Progenitor cell of endocrine pancreas (in vitro differentiated cells): Measurements from ENCODE around the gene PHF12. TPM values are rescaled to one million over a fixed set of nuclear protein-coding genes. Genes with fewer than 3 reads are reported as not detected.

ENCODE experiments used
- DNase-seq: peaks from one replicate; pipeline ENCODE4 v3.0.0; 2021; ENCODE audit warnings: low spot score; ENCODE audit not compliant: unreplicated experiment
- H3K27ac Mint-ChIP-seq: 2 replicates; pipeline ENCODE4 v1.8.0; 2021; ENCODE audit warnings: mild to moderate bottlenecking, moderate library complexity, mixed read lengths
- H3K27me3 Mint-ChIP-seq: 2 replicates; pipeline ENCODE4 v1.8.0; 2021; ENCODE audit warnings: mixed read lengths
- H3K36me3 Mint-ChIP-seq: 2 replicates; pipeline ENCODE4 v1.8.0; 2022; ENCODE audit warnings: mixed read lengths; ENCODE audit not compliant: insufficient read depth
- H3K4me1 Mint-ChIP-seq: 2 replicates; pipeline ENCODE4 v1.8.0; 2021; ENCODE audit warnings: low read depth, mixed read lengths
- H3K4me3 Mint-ChIP-seq: 2 replicates; pipeline ENCODE4 v1.8.0; 2021; ENCODE audit warnings: low read depth, mild to moderate bottlenecking, moderate library complexity, mixed read lengths
- H3K9me3 Mint-ChIP-seq: 2 replicates; pipeline ENCODE4 v1.8.0; 2021; ENCODE audit warnings: low read depth, mixed read lengths
- total RNA-seq: library from RNA; stranded (reverse); gene quantifications from 2 replicates; pipeline ENCODE4 v1.2.1, GENCODE V29; 2021
- TF ChIP-seq, protein P1 (sequence below): fragments of 200-600 bp; sonication (generic); IDR thresholded peaks from one replicate; pipeline ENCODE4 v1.5.0; 2021; ENCODE audit warnings: antibody characterized with exemption, mild to moderate bottlenecking; ENCODE audit not compliant: unreplicated experiment

PHF12 gene
- total RNA-seq, 1 donor from 2014 or later = 71.8 TPM

DNA sequence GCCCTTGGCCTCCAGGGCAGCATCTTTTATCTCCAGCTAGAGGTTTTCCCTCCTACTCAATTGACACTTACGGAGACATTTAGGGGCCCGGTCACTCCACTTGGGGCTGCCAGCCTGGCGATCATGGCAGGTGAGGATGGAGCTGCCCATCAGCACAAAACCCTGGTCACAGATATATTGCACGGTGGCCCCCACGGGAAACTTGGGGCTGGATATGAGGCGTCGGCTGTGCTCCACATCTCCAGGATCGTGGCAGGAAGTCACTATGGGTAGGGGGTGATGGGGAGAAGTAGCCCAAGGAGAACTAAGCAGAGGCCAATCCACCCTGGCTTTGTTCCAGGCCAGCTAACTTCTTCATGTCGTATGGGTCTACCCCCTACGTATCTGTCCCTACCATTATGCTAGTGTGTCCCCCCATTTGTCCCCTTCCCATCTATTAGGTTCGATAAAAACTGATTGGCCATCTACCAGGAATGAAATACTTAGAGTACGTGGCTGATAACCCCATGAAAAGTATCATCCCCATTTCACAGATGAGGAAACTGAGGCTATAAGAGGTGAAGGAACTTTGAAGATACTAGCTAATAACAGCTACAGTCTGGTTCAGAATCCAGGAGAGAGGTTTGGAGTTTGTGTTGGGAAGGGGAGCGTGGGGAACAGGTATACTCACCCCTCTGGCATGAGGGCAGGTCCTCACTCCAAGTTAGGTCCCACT is 6.1 kb upstream of the PHF12 start:
- H3K27ac Mint-ChIP-seq = no peak overlapping the region
- peaks cover 9% of the 10 kb centered on the region for H3K27me3 Mint-ChIP-seq
- H3K4me1 Mint-ChIP-seq = peaks cover 2% of the 10 kb centered on the region
- no peak for DNase-seq
- no peak overlapping the region for H3K4me3 Mint-ChIP-seq
- no peaks in the 10 kb centered on the region for H3K9me3 Mint-ChIP-seq
- TF ChIP-seq, protein P1, sequence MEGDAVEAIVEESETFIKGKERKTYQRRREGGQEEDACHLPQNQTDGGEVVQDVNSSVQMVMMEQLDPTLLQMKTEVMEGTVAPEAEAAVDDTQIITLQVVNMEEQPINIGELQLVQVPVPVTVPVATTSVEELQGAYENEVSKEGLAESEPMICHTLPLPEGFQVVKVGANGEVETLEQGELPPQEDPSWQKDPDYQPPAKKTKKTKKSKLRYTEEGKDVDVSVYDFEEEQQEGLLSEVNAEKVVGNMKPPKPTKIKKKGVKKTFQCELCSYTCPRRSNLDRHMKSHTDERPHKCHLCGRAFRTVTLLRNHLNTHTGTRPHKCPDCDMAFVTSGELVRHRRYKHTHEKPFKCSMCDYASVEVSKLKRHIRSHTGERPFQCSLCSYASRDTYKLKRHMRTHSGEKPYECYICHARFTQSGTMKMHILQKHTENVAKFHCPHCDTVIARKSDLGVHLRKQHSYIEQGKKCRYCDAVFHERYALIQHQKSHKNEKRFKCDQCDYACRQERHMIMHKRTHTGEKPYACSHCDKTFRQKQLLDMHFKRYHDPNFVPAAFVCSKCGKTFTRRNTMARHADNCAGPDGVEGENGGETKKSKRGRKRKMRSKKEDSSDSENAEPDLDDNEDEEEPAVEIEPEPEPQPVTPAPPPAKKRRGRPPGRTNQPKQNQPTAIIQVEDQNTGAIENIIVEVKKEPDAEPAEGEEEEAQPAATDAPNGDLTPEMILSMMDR = no peak
- no peaks in the 10 kb centered on the region for H3K36me3 Mint-ChIP-seq

DNA sequence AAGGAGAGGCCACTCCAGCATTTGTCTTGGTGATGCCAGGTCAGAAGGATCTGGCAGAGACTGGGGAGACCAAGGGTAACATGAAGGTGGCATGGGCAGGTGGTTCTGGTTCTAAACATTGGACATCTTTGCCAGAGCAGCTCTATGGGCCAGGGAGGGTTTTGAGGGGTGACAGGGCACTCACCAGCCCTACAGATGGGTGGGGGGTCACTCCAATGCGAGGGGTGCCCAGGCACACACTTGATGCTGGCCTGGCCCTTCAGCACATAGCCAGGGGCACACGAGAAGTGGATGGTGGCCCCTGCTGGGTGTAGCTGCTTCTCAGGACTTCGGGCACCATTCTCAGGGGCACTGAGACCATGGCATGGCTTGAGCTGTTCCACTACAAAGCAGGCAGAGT is 5.5 kb upstream of the PHF12 start:
- Mint-ChIP-seq H3K27me3 (peaks cover 4% of the 10 kb centered on the region), H3K9me3 (no peaks in the 10 kb centered on the region), H3K4me3 (no peak overlapping the region), H3K36me3 (no peaks in the 10 kb centered on the region), H3K27ac (no peak overlapping the region), H3K4me1 (peaks cover 2% of the 10 kb centered on the region)
- no peak for DNase-seq
- TF ChIP-seq, protein P1 = no peak

DNA sequence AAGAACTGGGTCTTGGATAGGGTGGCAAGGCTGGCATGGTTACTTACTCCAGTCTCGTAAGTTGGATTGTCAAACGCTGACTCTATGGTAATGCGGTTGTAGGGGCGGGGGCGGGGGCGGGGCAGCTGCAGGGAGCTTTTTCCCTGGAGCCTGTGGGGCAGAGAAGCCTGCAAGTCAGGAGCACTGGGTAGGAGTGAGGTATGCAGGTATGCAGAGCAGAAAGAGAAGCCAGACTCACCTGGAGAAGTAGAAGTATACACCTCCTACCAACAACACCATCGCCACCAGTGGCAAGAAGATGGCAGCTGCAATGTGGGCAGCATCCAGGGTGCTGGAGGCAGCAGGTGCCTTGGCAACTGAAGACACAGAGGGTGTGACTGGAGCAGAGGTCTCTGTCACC is 4.8 kb upstream of the PHF12 start:
- TF ChIP-seq, protein P1 = no peak
- no peak overlapping the region for H3K4me3 Mint-ChIP-seq

DNA sequence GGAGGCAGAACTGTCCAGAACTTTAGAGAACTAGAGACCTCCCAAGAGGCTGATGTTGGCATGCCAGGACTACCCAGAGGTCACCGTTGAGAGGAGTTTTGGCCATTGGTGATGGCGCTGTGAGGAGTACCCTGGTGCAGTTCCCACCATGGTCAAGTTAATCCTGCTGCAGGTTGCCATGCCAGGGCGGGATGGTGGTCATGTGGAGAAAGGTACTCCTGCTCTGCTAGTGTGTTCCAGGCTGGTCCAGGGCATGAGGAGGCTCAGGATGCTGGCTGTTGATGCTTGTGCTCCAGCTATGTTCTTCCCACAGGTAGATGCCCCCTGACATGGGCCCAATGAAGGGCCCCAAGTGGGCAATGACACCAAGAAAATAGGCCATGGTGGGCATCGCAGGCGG is 4.1 kb upstream of the PHF12 start:
- Mint-ChIP-seq H3K4me1 (peaks cover 2% of the 10 kb centered on the region), H3K27ac (no peak overlapping the region), H3K9me3 (no peaks in the 10 kb centered on the region), H3K4me3 (no peak overlapping the region), H3K27me3 (no peaks in the 10 kb centered on the region), H3K36me3 (no peaks in the 10 kb centered on the region)
- DNase-seq = no peak
- TF ChIP-seq, protein P1 = no peak

More for the DNA sequence above, 4.8 kb upstream of the PHF12 start:
- no peak for DNase-seq
- peaks cover 2% of the 10 kb centered on the region for H3K4me1 Mint-ChIP-seq
- peaks cover 2% of the 10 kb centered on the region for H3K27me3 Mint-ChIP-seq
- no peak overlapping the region for H3K27ac Mint-ChIP-seq
- no peaks in the 10 kb centered on the region for H3K9me3 Mint-ChIP-seq
- H3K36me3 Mint-ChIP-seq = no peaks in the 10 kb centered on the region

DNA sequence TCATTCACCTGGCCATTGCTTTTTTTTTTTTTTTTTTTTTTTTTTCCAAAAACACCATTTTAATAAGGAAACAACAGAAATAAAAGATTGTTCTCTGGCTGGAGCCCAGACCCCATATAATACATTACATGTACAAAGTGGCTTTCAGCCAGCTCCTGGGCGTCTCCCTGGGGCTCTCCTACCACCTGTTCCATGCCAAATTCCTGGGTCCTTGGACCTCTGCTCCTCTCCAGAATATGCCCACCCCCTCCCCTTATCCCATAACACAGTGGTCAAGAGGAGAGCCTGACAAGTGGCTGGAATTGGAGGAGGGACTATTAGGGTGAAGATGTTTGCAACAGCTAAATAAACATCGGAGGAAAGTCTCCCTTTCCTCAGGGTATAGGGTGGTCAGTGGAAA is 3.6 kb upstream of the PHF12 start:
- H3K9me3 Mint-ChIP-seq = no peaks in the 10 kb centered on the region
- TF ChIP-seq, protein P1 = no peak
- no peak for DNase-seq
- H3K4me1 Mint-ChIP-seq = peaks cover 2% of the 10 kb centered on the region
- no peaks in the 10 kb centered on the region for H3K27me3 Mint-ChIP-seq
- no peak overlapping the region for H3K4me3 Mint-ChIP-seq
- no peaks in the 10 kb centered on the region for H3K36me3 Mint-ChIP-seq
- H3K27ac Mint-ChIP-seq = no peak overlapping the region
